Stomach (tissue), 4 donors: Measurements from ENCODE around the gene NOC2L.

Experiments
- CTCF ChIP-seq, 7 experiments: fragments of 450-650 bp in 4 of 7; fragments of 200-600 bp in 3 of 7; sonication (generic) in 3 of 7; IDR thresholded peaks; one replicate each; pipeline ENCODE4 v1.5.1; 2016 to 2019; ENCODE audit warnings: antibody characterized with exemption in 7 of 7, control low read depth in 2 of 7, mild to moderate bottlenecking in 1 of 7
- EP300 ChIP-seq: sonication (generic); formaldehyde crosslinking; IDR thresholded peaks from one replicate; pipeline ENCODE4 v1.6.1; 2017; ENCODE audit warnings: antibody characterized with exemption

GRCh38 chr1:903305-903704, 55.8 kb downstream of the NOC2L start:
- TF ChIP-seq CTCF (IDR thresholded peaks at IDR 0.05) (no peak), EP300 (no peak)
